ENCODE data around the gene AACS.

DNA sequence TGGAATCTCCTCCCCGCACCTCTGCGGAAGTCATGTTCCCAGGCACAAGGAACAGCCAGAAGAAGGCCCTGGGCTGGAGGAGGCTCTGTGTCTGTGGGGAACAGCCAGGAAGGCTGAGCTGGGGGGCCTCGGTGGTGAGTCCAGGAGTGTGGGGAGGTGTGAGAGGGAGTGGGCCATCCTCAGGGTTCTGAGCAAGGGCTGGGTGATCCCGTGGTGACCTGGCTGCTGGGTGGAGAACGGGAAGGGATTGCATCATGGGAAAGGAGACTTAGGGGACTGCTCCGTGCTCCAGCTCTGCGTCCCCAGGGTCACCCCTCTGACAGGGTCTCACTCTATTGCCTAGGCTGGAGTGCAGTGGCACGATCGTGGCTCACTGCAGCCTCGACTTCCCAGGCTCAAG, 13.8 kb downstream of the AACS start:
- TF ChIP-seq TAF1 (CRISPR knock-in tag; IDR thresholded peaks at IDR 0.05) (no peak), JUN (CRISPR knock-in tag; IDR thresholded peaks at IDR 0.05) (no peak), PTBP1 (IDR thresholded peaks at IDR 0.05; ENCODE audit: low read depth, low read length, poor library complexity, severe bottlenecking) (no peak), HMG20A (CRISPR knock-in tag; IDR thresholded peaks at IDR 0.05; ENCODE audit: borderline replicate concordance) (no peak), ZNF17 (CRISPR knock-in tag; IDR thresholded peaks at IDR 0.05) (no peak), JUNB (CRISPR knock-in tag; IDR thresholded peaks at IDR 0.05; ENCODE audit: borderline replicate concordance) (no peak), ATF7-NPFF (CRISPR knock-in tag; IDR thresholded peaks at IDR 0.05; ENCODE audit: low read depth) (no peak), POLR2A (IDR thresholded peaks at IDR 0.05; ENCODE audit: insufficient read depth in 1 of 2, low read depth in 2 of 2, low read length in 2 of 2) (no peak), ZBTB20 (CRISPR knock-in tag; IDR thresholded peaks at IDR 0.05; ENCODE audit: borderline replicate concordance, low read depth) (no peak), SKI (IDR thresholded peaks at IDR 0.05; ENCODE audit: partially characterized antibody) (no peak)
- TF ChIP-seq, protein P1, sequence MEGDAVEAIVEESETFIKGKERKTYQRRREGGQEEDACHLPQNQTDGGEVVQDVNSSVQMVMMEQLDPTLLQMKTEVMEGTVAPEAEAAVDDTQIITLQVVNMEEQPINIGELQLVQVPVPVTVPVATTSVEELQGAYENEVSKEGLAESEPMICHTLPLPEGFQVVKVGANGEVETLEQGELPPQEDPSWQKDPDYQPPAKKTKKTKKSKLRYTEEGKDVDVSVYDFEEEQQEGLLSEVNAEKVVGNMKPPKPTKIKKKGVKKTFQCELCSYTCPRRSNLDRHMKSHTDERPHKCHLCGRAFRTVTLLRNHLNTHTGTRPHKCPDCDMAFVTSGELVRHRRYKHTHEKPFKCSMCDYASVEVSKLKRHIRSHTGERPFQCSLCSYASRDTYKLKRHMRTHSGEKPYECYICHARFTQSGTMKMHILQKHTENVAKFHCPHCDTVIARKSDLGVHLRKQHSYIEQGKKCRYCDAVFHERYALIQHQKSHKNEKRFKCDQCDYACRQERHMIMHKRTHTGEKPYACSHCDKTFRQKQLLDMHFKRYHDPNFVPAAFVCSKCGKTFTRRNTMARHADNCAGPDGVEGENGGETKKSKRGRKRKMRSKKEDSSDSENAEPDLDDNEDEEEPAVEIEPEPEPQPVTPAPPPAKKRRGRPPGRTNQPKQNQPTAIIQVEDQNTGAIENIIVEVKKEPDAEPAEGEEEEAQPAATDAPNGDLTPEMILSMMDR (CRISPR knock-in tag; IDR thresholded peaks at IDR 0.05) = no peak
